NCI-H69 (cell line): ENCODE data around the gene ADH6.
"Not testable (repeated sequence)": the region's sequence is repeated elsewhere in the genome, so short reads cannot be mapped to it uniquely, and the experiment has no call there.

Experiments
- DNase-seq: peaks from one replicate; lab custom pipeline; 2025; lab: John Stamatoyannopoulos, UW

Gene ADH6

DNA sequence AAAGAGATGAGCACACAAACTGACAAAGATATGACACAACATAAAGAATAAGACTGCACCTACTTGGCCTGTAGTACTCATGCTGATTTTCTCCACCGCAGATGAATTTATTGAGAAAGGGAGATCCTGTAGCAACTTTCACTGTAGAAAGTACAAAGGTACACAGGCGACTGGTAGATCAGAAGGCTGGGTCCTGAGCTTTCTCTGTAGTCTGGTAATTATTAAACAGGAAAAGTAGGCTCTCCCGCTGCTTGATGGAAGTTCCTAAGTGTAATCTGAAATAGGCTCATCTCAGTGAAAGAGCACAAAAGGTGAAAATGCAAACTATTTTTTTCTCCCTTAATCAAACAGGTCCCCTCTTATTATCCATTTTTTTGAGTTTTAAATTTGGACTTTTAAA lies at the start of gene ADH6:
Gene ADH6, minus strand, starts transcription at position 175 of the 400 bp plus-strand sequence. Its CDS starts 94 bp downstream, at position 81.
- DNase-seq = no peak

DNA sequence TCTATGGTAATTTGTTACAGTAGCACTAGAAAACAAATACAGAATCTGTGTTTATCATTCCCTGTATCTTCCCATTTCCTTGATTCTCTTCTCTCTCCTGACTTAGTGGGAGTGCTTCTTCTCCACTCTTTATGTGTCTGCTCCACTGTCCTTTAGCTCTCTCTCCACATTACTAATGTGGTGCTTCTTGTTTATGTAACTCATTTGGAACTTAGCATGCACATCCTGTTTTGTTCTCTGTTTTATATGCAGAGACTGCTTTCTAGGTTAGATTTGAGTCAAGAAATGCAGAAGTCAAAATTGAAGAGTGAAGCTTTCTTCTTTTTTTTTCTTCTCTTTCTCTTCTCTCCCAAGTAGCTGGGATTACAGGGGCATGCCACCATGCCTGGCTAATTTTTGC lies 45.9 kb upstream of the ADH6 start:
- DNase-seq = no peak

DNA sequence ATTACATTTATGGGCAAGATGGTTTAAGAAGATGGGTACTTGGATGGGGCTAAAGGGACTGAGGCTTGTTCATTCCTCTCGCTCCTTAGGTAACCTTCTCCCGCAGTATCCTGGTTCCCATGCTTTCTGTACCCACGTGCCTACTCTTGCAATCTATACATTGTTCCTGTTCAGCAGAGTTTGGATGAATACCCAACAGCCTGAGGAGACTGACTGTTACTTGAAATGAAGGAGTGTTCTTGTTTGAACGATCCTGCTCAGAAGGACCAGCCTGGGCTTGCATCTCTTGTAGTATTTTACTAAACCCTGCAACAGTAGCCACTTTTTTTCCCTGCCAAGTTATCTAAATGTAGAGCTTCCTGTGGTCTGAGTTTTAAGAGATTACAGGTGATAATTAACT lies 33.7 kb upstream of the ADH6 start:
- no peak for DNase-seq

DNA sequence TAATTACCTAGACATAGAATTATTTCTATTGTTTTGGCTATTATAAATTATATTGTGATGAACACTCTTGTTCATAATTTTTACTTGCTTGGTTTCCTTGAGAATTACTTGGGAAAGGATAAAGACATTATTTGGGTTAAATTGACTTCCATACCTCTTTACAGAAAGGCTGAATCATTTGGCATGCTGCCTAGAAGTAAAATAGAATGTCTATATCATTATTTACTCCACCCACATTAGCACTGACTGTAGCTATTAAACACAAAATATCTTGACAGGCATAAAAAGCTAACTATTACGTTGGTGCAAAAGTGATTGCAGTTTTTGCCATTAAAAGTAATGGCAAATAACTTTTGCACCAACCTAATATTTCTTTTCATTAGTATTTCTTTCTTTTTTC lies 29.7 kb upstream of the ADH6 start:
- peak; percentile 2 for DNase-seq

DNA sequence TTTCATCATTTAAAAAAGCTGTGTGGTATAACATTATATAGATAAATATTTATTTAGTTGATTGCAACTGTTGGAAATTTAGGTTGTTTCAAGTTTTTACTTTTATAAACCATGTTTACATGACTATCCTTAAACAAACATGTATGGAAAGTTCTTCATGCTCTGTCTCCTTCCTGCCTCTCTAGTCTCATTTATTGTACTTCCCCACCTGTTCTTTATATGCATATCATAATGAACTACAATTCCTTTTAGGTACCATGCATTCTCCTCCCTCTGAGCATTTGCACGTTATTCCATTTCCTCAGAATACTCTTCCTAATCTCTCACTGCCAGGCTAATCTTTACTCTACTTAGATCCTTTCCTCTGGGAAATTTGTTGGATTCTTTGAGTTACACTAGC lies 16.9 kb upstream of the ADH6 start:
- DNase-seq = no peak

DNA sequence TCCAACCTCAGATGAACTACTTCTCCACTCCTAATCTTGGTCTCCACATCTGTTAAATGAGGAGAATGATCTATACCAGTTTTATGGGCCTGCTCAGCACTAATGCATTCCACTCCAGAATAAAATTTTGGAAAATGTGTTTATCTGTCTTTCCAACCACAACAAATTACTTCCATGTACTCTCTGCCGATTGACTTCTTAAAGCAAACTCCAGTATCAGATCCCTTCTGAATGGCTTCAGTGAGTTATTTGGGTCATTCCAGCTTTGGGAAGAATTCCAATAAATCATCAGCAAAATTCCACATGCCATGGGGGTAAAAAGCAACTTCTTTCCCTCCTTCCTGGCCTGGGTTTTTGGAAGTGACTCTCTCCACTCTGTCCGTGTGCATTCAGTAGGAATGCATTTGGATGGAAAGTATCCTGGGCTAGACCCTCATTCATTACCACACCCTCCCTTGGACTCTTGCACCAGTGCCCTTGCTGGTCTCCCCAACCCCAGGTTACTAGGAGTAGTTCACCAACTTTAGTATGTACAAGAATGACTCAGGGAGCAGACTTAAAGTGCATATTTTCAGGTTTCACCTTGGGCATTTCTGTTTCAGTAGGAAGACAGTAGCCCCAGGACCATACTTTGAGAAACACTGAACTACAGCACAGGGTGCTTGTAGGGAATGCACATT lies 15.4 kb upstream of the ADH6 start:
- no peak for DNase-seq

DNA sequence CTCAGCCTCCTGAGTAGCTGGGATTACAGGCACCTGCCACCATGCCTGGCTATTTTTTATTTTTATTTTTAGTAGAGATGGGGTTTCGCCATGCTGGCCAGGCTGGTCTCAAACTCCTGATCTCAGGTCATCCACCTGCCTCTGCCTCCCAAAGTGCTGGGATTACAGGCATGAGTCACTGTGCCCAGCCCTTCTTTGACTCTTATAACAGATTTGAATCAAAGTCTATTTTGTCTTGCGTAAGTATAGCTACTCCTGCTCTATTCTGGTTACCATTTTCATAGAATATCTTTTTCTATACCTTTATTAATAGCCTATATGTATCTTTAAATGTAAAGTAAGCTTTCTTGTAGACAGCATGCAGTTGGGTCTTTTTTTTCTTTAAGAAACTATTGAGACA lies 14.4 kb upstream of the ADH6 start:
- not testable (repeated sequence) for DNase-seq

DNA sequence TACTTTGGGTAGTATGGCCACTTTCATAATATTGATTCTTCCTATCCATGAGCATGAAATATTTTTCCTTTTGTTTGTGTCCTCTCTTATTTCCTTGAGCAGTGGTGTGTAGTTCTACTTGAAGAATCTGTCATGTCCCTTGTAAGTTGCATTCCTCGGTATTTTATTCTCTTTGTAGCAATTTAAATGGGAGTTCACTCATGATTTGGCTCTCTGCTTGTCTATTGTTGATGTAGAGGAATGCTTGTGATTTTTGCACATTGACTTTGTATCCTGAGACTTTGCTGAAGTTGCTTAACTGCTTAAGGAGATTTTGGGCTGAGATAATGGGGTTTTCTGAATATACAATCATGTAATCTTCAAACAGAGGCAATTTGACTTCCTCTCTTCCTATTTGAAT lies 9.7 kb upstream of the ADH6 start:
- DNase-seq = not testable (repeated sequence)

DNA sequence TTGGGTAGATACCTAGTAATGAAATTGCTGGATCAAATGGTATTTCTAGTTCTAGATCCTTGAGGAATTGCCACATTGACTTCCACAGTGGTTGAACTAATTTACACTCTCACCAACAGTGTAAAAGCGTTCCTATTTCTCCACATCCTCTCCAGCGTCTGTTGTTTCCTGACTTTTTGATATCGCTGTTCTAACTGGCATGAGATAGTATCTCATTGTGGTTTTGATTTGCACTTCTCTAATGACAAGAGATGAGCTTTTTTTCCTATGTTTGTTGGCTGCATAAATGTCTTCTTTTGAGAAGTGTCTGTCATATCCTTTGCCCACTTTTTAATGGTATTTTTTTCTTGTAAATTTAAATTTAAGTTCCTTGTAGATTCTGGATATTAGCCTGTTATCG lies 8.6 kb upstream of the ADH6 start:
- DNase-seq = not testable (repeated sequence)

DNA sequence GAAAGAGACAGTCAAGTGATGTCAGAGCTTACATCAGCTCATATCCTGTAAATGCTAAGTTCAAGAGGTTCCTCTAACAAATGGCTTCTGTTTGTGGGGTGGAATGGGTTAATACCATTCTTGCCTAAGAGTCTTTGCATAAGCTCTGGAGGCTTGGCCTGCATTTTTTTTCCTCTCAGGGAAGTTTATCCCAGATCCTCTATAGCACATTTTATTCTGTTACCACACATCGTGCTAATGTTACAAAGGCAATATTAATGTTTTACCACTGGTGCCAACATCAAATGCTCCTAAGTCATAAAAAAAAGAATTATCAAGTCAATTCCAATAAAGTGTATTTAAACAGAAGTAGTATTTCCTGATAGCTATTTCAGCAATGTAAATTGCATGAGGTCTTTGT lies 2.9 kb upstream of the ADH6 start:
- DNase-seq = no peak

DNA sequence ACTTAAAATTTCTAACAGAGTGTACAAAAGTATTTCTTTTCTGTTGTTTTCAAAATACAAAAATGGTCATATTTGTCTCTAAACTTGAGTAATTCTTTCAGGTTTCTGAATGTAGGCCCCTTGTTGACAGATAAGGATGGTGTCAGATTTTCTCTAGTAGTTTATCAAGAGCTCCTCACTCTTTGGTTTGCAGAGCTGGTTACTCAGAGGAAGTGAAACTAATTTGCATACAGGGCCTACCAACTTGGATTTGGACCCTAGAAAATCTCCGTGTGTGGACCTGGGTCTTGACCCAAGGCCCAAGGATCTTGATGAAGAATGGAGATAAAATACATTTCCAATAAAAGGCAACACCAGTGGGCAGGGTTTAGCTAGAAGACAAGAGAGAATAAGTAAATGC lies 433 bp upstream of the ADH6 start:
- no peak for DNase-seq

DNA sequence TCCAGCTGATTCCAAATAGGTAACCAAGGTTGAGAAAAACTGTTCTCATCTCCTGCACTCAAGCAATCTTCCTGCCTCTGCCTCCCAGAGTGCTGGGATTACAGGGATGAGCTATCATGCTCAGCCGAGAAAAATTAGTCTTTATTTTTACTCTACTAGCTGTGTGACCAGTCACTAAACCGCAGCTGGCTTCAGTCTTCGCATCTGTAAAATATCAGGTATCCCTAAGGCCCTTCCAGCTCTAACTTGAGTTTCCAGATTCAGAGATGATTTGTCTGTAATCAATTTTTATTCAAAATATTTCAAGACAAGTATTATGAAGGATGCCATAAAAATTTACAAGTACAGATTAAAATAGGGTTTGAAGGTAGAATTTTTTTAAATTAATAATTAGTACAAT lies 3.5 kb downstream of the ADH6 start:
- DNase-seq = no peak

DNA sequence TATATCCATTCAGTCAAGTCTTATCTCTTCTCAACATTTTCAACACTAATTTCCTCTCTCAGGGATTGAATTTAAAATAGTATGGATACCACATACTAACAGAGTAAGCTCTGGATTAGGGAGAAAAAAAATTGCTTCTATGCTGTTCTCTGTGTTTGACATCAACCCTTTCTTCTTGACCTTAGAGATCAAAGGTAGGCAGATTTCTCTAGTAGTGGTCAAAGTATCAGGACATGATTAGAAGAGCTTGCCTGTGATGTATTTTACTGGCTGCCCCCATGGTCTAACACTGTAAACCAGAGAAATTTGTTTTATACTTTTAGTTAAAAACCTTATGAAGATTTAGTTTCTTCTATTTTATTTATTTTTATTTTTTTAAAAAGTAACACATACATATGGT lies 8.3 kb downstream of the ADH6 start:
- no peak for DNase-seq

DNA sequence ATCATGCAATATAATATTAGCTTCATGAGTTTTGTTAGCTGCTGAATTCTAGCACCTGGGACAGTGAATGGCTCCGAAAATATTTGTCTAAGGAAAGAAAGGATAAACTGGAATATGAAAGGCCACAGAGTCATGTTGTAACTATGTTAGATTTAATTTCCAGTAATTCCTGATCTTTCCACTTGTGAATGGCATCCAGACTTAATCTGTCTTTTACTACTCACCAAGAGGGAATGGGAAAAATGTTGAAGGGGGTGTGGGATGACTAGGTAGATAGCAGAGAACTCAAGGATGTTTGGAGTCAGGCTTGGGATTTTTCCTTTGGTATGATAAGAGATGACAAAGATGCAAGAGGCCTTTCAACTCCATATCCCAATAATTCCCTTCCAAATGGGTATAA lies 9.4 kb downstream of the ADH6 start:
- DNase-seq = no peak

DNA sequence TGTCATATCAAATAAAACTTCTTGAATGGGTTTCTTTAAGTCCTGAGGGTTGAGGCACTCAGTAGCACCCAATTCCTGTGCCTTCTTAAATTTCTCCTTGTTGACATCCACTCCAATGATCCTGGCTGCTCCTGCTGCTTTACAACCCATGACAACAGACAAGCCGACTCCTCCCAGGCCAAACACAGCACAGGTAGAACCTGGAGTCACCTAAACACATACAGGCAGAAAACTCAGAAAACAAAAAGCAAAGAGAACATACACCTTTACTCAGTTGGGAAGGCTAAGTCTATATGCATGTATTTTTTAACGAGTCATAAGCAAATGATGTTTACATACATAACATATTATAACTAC lies 10.3 kb downstream of the ADH6 start:
- DNase-seq = peak; percentile 0

DNA sequence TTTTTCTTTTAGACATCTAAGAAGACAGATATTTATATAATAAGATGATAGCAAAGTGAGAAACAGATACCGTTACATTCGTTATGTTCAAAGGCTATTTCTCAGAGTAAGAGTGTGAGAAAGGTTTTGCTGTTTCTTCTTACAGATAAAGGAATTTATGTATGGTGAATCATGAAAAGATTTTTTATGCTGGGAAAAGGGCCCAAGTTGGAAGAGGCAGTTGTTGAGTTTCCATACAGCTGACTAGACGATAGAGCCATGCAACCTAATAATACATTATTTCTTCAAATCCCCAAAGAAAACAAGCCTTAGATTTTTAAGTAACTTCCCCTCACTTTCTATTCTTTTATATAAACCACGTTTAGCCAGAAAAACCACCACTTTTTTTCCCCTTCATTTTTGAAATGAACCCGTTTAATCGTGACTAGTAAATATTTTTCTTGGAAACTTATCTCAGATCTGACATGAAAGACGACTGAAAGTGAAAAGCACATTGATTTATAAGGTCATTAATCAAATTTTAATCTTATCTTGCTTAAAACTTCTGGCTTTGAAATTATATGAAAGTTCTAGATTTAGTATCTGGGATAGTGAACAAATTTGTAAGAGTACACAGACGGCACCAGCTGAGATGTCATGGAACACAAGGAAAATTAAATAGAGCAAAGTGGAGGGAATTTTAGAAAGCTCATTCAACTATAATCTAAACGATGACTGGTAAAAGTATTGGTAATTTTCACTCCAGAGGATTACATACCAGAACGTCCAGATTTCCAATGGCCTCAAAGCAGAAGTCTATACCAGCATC lies 10.9 kb downstream of the ADH6 start:
- no peak for DNase-seq

DNA sequence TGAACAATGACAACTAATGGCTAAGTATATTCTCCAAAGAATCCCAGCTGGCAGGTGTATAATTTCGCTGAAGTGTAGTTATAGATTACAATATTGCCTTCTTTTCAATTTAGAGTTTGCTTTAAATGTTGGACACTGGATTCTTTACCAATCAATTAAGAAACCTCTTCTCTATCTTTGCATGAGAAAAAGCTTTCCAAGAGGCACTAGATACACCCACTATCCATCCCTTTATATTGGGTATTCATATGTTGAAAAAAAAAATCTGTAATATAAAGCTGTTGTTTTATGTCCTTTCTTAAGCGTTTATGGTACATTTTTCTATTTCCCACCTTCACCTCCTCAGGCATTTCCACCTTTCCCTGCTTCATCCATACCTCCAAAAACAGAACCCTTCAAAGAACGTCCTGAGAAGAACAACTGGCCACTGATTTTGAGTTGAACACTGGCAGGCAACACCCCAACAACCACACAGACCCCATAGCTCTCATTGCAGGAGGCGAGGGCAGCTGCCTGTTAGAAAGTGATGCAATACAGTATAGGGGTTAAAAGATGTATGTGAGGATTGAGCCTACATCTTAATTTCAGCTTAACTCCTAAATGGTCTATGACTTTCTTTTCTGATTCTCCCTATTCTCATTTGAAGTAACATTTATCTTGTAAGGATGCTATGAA lies 11.8 kb downstream of the ADH6 start:
- no peak for DNase-seq

DNA sequence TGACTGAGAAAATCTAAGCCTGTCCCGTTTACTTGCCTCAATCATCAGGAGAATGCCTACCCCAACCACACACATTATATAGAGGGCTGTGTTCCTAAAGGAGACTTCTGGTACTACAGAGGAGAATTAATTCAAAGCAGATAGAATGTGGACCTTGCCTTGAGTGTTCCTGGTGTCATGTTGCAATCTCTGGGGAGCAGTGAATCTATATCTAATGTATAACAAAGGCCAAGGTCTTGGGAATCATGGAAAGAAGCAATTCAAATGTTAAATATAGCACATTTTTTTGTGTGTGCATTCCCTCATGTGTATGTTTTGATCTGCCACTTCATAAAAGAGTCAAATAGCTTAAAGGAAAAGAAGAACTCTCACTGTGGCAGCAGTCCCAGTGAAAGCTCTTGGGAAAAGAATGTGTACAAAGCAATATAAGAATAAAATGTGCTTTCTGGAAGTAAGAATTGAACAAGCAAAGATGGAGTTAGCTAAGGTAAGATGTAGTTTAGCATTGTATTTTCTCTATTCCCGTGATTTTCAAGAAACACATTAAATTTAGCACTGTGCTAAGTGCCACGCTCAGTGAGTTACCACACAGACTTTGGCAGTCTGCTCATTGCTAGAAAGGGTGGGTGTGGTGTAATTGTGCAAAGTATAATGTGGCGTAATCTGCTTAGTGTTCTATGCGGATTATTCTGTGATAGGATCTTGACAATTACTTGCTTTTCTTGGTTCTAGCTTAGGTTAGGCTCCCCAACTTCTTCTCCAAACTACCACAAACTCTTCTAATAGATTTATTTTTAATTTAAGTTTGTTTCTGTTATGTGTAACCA lies 13.7 kb downstream of the ADH6 start:
- DNase-seq = peak; percentile 8

DNA sequence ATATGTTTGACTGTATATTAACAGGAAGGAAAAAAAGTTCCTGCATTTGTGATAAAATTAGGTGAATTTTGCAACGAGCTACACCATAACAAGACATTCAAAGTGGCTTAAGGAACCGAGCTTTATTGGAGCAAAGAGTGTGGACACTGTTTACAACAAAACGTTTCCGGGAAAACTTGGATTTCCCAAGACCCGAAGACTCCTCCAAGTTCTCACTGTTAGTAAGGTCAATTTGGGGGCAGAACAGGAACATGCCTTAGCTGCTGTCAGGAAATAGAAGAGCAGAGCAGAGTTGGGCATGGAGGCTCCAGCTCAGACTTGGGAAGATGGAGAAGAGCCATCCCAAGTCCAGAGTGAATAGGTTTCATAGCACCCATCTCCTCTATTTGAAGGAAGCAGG lies 16.5 kb downstream of the ADH6 start:
- no peak for DNase-seq

DNA sequence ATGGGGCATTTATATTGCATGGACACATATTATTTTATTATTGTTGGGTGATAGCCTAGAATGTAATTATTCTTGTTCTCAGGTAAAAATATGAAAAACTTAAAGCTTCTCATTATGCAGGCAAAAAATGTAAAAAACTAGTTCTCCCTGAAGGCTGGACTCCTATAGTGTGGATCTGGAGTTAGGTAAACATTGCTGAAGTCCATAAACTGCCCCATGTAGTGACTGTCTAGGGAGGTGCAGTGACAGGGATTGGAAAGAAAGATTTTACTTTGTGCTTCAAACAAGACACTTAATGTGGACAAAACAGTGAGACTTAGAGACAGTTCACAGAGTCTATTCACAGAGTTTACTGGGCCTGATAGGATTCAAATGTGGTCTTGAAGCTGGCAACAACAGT lies 17.0 kb downstream of the ADH6 start:
- DNase-seq = no peak

DNA sequence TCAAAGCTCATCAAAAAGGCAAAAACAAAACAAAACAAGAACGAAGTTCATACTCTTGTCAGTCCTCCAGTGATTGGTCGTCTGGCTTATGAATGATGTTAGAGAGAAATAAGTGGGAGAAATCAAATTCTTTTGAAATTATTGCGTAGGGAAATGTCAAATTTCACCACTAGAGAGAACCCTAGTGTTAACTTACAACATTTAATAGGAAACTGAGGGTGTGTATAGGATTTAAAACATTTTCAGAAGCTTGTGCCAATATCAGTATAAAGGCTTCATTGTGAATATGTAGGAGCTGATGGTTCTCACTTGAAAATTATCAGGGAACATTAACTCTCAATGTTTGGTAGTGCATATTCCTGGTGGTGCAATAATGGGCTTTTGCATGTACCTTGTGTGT lies 17.4 kb downstream of the ADH6 start:
- DNase-seq = no peak

DNA sequence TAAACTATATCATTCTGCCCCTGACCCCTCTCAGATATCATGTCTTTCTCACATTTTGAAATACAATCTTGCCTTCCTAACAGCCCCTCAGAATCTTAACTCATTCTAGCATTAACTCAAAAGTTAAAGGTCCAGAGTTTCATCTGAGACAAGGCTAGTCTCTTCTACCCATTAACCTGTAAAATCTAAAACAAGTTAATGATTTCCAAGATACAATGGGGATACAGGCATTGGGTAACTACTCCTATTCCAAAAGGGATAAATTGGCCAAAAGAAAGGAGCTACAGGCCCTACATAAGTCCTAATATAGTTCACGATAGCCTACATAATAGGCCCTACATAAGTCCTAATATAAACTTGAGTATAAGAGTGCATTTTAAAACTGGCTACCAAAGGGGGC lies 18.9 kb downstream of the ADH6 start:
- no peak for DNase-seq
